Measurements from ENCODE around the gene DSN1.

Gene DSN1

DNA sequence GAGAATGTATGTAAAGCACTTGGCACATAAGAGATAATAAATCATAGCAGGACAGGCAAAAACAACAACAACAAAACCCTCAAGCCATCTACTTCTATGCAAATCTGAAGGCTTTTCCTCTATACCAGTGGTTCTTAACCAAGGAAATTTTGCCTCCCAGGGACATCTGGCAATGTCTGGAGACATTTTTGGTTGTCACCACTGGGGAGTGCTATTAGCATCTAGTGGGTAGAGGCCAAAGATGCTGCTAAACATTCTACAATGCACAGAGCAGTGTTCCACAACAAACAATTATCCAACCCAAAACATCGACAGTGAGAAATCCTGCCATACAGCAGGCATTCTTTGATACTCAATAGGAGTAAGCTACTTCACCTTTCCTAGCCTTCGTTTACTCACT, 55.9 kb downstream of the DSN1 start:
- no peak for ATAC-seq

DNA sequence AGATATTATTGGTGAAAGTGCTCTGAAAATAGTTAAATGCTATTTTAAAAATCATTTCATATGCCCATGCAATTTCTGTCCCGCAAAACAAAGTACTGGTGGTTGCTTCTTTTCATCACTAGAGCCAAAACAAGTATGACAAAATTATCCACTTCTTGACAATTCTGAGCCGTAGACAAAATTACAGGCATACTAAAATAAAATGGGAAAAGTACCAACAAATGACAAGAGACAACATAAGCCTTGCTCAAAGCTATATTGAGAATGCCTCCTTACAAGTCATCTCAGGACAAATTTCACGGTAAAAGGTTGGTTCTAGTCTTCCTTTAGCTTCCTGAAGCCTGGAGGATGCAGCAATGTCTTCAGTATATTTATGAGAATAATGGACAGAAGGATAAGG, 56.5 kb downstream of the DSN1 start:
- no peak for ATAC-seq
- no peaks in the 10 kb centered on the region for H3K27me3 Mint-ChIP-seq
- H3K36me3 Mint-ChIP-seq (ENCODE audit: low read depth) = peaks cover 3% of the 10 kb centered on the region
- H3K9me3 Mint-ChIP-seq = no peaks in the 10 kb centered on the region
- no peak for DNase-seq
- no peak overlapping the region for H3K27ac Mint-ChIP-seq
- H3K4me3 Mint-ChIP-seq = no peak overlapping the region
- peaks cover 10% of the 10 kb centered on the region for H3K4me1 Mint-ChIP-seq

More for the DNA sequence above, 55.9 kb downstream of the DSN1 start:
- Mint-ChIP-seq H3K4me1 (peaks cover 10% of the 10 kb centered on the region), H3K27ac (no peak overlapping the region), H3K36me3 (ENCODE audit: low read depth) (peaks cover 3% of the 10 kb centered on the region), H3K27me3 (no peaks in the 10 kb centered on the region), H3K9me3 (no peaks in the 10 kb centered on the region), H3K4me3 (no peak overlapping the region)
- DNase-seq = no peak

DNA sequence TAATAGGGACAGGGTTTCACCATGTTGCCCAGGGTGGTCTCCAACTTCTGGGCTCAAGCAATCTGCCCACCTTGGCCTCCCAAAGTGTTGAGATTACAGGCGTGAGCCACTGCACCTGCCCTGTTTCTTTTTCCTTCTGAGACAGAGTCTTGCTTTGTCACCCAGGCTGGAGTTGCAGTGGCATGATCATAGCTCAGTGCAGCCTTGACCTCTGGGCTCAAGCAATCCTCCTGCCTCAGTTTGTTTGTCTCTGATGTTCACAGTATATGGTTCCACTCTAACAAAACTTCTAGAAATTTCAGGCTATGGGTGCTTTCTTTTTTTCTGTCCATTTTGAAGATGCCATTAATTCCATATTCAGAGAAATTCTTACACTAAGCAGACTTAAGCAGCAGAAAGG, 60.8 kb downstream of the DSN1 start:
- DNase-seq (no peak), ATAC-seq (no peak)
- Mint-ChIP-seq H3K4me3 (no peak overlapping the region), H3K27me3 (no peaks in the 10 kb centered on the region), H3K4me1 (no peaks in the 10 kb centered on the region), H3K36me3 (ENCODE audit: low read depth) (no peaks in the 10 kb centered on the region), H3K9me3 (no peaks in the 10 kb centered on the region), H3K27ac (no peak overlapping the region)

DNA sequence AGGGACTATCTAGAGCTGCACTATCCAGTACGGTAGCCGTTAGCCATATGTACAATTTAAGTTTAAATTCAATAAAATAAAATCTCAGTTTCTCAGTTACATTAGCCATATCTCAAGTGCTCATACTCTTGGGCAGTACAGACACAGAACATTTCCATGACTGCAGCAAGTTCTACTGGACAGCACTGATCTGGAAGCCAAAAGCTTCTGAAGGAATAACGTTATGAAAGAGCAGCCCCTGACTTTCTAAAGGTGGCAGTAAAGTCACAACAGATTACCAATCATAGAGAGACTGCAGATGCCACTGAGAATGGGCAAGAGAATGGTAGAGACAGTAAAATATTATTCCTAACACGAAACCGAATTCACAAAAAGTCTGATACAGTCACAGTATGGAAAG, 64.4 kb downstream of the DSN1 start:
- H3K36me3 Mint-ChIP-seq (ENCODE audit: low read depth) = no peaks in the 10 kb centered on the region
- DNase-seq = no peak
- ATAC-seq = no peak
- H3K9me3 Mint-ChIP-seq = no peaks in the 10 kb centered on the region
- H3K4me3 Mint-ChIP-seq = no peak overlapping the region
- H3K27ac Mint-ChIP-seq = no peak overlapping the region
- no peaks in the 10 kb centered on the region for H3K27me3 Mint-ChIP-seq
- H3K4me1 Mint-ChIP-seq = no peaks in the 10 kb centered on the region

DNA sequence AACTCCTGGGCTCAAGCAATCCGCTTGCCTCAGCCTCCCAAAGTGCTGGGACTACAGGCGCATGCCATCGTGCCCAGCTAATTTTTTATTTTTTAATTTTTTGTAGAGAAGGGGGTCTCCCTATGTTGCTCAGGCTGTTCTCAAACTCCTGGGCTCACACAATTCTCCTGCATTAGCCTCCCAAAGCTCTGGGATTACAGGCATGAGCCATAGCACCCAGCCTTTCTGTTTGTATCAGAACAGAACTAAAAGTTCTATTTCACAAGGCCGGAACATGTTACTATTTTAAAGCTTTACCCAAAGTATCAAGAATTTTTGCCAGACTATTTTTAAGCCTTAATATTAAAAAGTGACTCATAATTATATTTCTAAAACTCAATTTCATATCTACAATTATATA, 70.0 kb downstream of the DSN1 start:
- no peak overlapping the region for H3K4me3 Mint-ChIP-seq
- no peaks in the 10 kb centered on the region for H3K27me3 Mint-ChIP-seq
- no peaks in the 10 kb centered on the region for H3K9me3 Mint-ChIP-seq
- no peaks in the 10 kb centered on the region for H3K36me3 Mint-ChIP-seq (ENCODE audit: low read depth)
- no peaks in the 10 kb centered on the region for H3K4me1 Mint-ChIP-seq
- no peak for ATAC-seq
- H3K27ac Mint-ChIP-seq = no peak overlapping the region
- no peak for DNase-seq
